ENCODE results near the gene SNRPF. TPM values are rescaled to one million over a fixed set of nuclear protein-coding genes. Genes with fewer than 3 reads are reported as not detected.

The SNRPF gene
- total RNA-seq, 4 donors from 2014 or later: 3.8 to 13.9 (median 4.1) TPM

DNA sequence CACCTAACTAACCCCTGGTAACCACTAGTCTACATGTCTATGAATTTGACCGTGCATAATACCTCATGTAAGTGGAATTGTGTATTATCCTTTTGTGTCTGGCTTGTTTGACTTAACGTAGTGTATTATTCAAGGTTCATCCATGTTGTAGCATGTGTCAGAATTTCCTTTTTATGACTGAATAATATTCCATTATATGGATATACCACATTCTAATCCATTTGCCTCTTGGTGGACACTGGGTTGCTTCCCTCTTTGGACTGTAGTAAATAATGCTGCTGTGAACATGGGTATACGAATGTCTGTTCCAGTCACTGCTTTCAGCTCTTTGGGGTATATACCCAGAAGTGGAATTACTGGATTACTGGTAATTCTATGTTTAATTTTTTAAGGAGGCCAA lies 3.3 kb downstream of the SNRPF start:
- TF ChIP-seq, protein P1, sequence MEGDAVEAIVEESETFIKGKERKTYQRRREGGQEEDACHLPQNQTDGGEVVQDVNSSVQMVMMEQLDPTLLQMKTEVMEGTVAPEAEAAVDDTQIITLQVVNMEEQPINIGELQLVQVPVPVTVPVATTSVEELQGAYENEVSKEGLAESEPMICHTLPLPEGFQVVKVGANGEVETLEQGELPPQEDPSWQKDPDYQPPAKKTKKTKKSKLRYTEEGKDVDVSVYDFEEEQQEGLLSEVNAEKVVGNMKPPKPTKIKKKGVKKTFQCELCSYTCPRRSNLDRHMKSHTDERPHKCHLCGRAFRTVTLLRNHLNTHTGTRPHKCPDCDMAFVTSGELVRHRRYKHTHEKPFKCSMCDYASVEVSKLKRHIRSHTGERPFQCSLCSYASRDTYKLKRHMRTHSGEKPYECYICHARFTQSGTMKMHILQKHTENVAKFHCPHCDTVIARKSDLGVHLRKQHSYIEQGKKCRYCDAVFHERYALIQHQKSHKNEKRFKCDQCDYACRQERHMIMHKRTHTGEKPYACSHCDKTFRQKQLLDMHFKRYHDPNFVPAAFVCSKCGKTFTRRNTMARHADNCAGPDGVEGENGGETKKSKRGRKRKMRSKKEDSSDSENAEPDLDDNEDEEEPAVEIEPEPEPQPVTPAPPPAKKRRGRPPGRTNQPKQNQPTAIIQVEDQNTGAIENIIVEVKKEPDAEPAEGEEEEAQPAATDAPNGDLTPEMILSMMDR (IDR thresholded peaks at IDR 0.05; ENCODE audit: low read depth): no peak

GRCh38 chr12:95863337-95863736 lies 4.6 kb downstream of the SNRPF start:
- TF ChIP-seq, protein P1 (IDR thresholded peaks at IDR 0.05; ENCODE audit: low read depth): no peak

DNA sequence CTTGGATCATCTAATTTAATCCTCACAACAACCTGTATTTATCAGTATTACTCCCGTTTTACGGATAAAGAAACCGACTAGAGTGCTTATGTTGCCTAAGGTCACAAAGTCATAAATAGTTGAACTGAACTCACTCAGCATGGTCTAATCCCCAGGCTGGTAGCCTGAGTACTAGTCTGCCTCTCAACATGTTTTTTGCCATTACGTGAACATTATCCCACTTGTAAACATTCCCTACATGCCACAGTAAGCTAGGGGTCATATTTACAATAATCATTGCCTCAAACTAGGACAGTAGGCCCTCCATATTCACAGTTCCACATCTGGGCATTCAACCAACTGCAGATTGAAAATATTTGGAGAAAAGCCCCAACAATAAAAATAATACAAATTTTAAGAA lies 12.1 kb downstream of the SNRPF start:
- TF ChIP-seq, protein P1 (IDR thresholded peaks at IDR 0.05; ENCODE audit: low read depth): no peak

GRCh38 chr12:95874452-95874851 lies 15.7 kb downstream of the SNRPF start:
- TF ChIP-seq, protein P1 (IDR thresholded peaks at IDR 0.05; ENCODE audit: low read depth): no peak

DNA sequence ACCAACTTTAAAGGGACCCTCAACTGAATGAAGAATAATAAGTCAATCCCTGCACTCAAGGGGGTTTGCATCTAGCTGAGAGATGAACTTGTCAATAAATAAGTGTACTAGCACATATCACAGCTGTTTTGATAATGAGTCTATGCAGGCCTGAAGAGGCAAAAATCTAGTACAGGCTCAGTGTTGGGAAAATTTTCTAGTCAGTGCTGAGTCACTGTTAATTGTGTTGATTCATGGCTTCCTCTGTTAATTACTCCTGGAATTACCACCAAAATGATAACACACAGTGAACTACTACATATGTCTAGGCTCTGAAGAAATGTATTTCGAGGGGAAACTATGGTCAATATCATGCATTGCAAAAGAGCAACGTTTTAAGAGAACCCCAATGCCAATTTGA lies 18.9 kb downstream of the SNRPF start:
- TF ChIP-seq, protein P1 (IDR thresholded peaks at IDR 0.05; ENCODE audit: low read depth): no peak

DNA sequence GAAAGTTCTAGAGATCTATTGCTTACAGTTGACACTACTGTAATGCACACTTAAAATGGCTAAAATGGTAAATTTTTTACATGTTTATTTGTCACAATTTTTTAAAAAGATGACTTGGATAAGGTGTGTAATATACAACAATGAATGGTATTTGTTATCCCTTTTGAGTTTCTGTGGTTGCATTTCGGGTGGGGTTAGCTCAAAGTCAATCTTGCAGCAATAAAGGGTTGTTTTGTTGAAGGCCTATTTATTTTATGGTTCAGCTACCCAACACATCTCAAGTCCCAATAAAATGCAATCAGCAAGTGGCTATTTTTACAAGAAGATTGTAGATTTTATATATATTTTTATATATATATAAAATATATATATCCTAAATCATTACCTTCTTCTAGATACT lies 22.1 kb downstream of the SNRPF start:
- TF ChIP-seq, protein P1 (IDR thresholded peaks at IDR 0.05; ENCODE audit: low read depth): no peak

GRCh38 chr12:95881331-95881955 lies 22.7 kb downstream of the SNRPF start:
- TF ChIP-seq, protein P1 (IDR thresholded peaks at IDR 0.05; ENCODE audit: low read depth): no peak

All from subcutaneous adipose tissue (tissue), 4 donors.